ENCODE data around the gene JPH2.

Gene JPH2

GRCh38 chr20:44228465-44229258 lies 41.7 kb upstream of the JPH2 start:
- no peak for DNase-seq (ENCODE audit: low read depth)
- no peak overlapping the region for H3K4me3 ChIP-seq (ENCODE audit: low read length)
- TF ChIP-seq CTCF (IDR thresholded peaks at IDR 0.05; ENCODE audit: insufficient read depth, low read depth, low read length, missing control alignments), result no peak

GRCh38 chr20:44224637-44225036 lies 37.6 kb upstream of the JPH2 start:
- no peak for DNase-seq (ENCODE audit: low read depth)
- no peak overlapping the region for H3K4me3 ChIP-seq (ENCODE audit: low read length)
- TF ChIP-seq CTCF (IDR thresholded peaks at IDR 0.05; ENCODE audit: insufficient read depth, low read depth, low read length, missing control alignments), result no peak

GRCh38 chr20:44223721-44224120 lies 36.7 kb upstream of the JPH2 start:
- no peak for TF ChIP-seq CTCF (IDR thresholded peaks at IDR 0.05; ENCODE audit: insufficient read depth, low read depth, low read length, missing control alignments)
- no peak for DNase-seq (ENCODE audit: low read depth)

GRCh38 chr20:44222633-44223368 lies 35.8 kb upstream of the JPH2 start:
- no peak for TF ChIP-seq CTCF (IDR thresholded peaks at IDR 0.05; ENCODE audit: insufficient read depth, low read depth, low read length, missing control alignments)
- DNase-seq (ENCODE audit: low read depth), result no peak
- no peak overlapping the region for H3K4me3 ChIP-seq (ENCODE audit: low read length)

More at GRCh38 chr20:44223721-44224120, 36.7 kb upstream of the JPH2 start:
- no peak overlapping the region for H3K4me3 ChIP-seq (ENCODE audit: low read length)

- DNase-seq (ENCODE audit: low read depth), result no peak
- TF ChIP-seq CTCF (IDR thresholded peaks at IDR 0.05; ENCODE audit: insufficient read depth, low read depth, low read length, missing control alignments), result no peak
- H3K4me3 ChIP-seq (ENCODE audit: low read length), result no peak overlapping the region
Measured at GRCh38 chr20:44222027-44222426, 35.0 kb upstream of the JPH2 start.

GRCh38 chr20:44221368-44221954 lies 34.5 kb upstream of the JPH2 start:
- TF ChIP-seq CTCF (IDR thresholded peaks at IDR 0.05; ENCODE audit: insufficient read depth, low read depth, low read length, missing control alignments), result no peak
- DNase-seq (ENCODE audit: low read depth), result no peak
- no peak overlapping the region for H3K4me3 ChIP-seq (ENCODE audit: low read length)
